ENCODE results near the gene CNMD. TPM values are rescaled to one million over a fixed set of nuclear protein-coding genes. Genes with fewer than 3 reads are reported as not detected.

The CNMD gene
- polyA plus RNA-seq, 1 of the 3 experiments (the other 2 are of a cell fraction) = not detected

DNA sequence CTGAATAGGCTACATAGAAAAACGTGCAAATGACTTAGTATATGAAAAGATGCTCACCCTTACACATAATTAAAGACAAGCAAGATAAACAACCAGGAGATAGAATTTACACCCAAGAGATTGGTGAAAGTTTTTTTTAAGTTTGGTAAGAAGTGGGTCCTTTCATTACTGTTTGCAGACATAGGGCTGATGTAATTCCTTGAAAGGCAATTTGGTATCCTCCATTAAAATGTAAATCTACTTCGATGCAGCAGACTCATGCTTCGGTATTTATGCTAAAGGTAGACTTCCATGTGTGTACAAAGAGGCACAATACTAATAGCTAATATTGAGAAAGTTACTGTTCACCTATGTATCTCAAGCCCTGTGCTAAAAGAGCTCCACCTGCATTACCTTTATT is 33.5 kb downstream of the CNMD start:
- Histone ChIP-seq H3K9me2 (no peaks in the 10 kb centered on the region), H3F3A (replicated peaks; ENCODE audit: insufficient read depth) (no peaks in the 10 kb centered on the region), H3K4me1 (ENCODE audit: control insufficient read depth in 1 of 2, insufficient read depth in 2 of 2, low read depth in 1 of 2, low read length in 1 of 2) (peaks cover under 1 to 4% of the 10 kb centered on the region in 2 experiments; a peak in 2 of 4 replicates), H3K79me2 (ENCODE audit: insufficient read depth) (no peaks in the 10 kb centered on the region), H3K27ac (ENCODE audit: low read depth in 2 of 2, low read length in 1 of 2) (no peak overlapping the region), H3K4me2 (no peak overlapping the region), H3K27me3 (ENCODE audit: insufficient read depth) (no peaks in the 10 kb centered on the region), H3K9me3 (no peaks in the 10 kb centered on the region), H3K36me3 (replicated peaks in 1 of 2; ENCODE audit: control insufficient read depth in 1 of 2, insufficient read depth in 2 of 2, low read length in 1 of 2) (no peaks in the 10 kb centered on the region), H3K4me3 (ENCODE audit: low read depth in 2 of 2, low read length in 1 of 2) (no peak overlapping the region), H2AFZ (ENCODE audit: low read depth) (no peak overlapping the region), H4K20me1 (ENCODE audit: insufficient read depth) (no peaks in the 10 kb centered on the region), H3K9ac (no peak overlapping the region)
- no peak for DNase-seq
- WGBS (ENCODE audit: low lambda C conversion rate) = 61% methylated on average over 3 of the region's 3 CpGs
- ChIA-PET CTCF (interaction anchor here (1.0 to 2.3 kb wide), 5 partner anchors 8 to 446 kb away, joined by 3 to 13 read pairs (median 4); no protein-coding TSS in a partner anchor), POLR2A (no interaction called here)
- TF ChIP-seq TCF12 (IDR thresholded peaks at IDR 0.05) (no peak), YY1 (IDR thresholded peaks at IDR 0.05; ENCODE audit: low read depth) (no peak), MXI1 (IDR thresholded peaks at IDR 0.05; ENCODE audit: low read depth, low read length) (no peak), ELF1 (IDR thresholded peaks at IDR 0.05) (no peak), NRF1 (IDR thresholded peaks at IDR 0.05; ENCODE audit: low read depth, low read length) (no peak), TAF1 (IDR thresholded peaks at IDR 0.05; ENCODE audit: borderline replicate concordance, low read depth, low read length) (no peak), FOXJ3 (CRISPR knock-in tag; IDR thresholded peaks at IDR 0.05) (no peak), RAD21 (IDR thresholded peaks at IDR 0.05; ENCODE audit: low read length) (no peak), NFIC (IDR thresholded peaks at IDR 0.05; ENCODE audit: borderline replicate concordance) (no peak), RCOR1 (IDR thresholded peaks at IDR 0.05; ENCODE audit: low read length) (no peak), SIN3A (IDR thresholded peaks at IDR 0.05; ENCODE audit: borderline replicate concordance, low read depth, low read length) (no peak), CHD2 (IDR thresholded peaks at IDR 0.05; ENCODE audit: low read length, partially characterized antibody) (no peak), GATA2 (CRISPR knock-in tag; IDR thresholded peaks at IDR 0.05) (no peak), JUND (IDR thresholded peaks at IDR 0.05) (no peak)
- TF ChIP-seq, protein P1, sequence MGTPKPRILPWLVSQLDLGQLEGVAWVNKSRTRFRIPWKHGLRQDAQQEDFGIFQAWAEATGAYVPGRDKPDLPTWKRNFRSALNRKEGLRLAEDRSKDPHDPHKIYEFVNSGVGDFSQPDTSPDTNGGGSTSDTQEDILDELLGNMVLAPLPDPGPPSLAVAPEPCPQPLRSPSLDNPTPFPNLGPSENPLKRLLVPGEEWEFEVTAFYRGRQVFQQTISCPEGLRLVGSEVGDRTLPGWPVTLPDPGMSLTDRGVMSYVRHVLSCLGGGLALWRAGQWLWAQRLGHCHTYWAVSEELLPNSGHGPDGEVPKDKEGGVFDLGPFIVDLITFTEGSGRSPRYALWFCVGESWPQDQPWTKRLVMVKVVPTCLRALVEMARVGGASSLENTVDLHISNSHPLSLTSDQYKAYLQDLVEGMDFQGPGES (IDR thresholded peaks at IDR 0.05; ENCODE audit: low read depth, low read length) = no peak
- TF ChIP-seq, protein P2, sequence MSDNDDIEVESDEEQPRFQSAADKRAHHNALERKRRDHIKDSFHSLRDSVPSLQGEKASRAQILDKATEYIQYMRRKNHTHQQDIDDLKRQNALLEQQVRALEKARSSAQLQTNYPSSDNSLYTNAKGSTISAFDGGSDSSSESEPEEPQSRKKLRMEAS (IDR thresholded peaks at IDR 0.05; ENCODE audit: low read depth) = no peak
- TF ChIP-seq, protein P3, sequence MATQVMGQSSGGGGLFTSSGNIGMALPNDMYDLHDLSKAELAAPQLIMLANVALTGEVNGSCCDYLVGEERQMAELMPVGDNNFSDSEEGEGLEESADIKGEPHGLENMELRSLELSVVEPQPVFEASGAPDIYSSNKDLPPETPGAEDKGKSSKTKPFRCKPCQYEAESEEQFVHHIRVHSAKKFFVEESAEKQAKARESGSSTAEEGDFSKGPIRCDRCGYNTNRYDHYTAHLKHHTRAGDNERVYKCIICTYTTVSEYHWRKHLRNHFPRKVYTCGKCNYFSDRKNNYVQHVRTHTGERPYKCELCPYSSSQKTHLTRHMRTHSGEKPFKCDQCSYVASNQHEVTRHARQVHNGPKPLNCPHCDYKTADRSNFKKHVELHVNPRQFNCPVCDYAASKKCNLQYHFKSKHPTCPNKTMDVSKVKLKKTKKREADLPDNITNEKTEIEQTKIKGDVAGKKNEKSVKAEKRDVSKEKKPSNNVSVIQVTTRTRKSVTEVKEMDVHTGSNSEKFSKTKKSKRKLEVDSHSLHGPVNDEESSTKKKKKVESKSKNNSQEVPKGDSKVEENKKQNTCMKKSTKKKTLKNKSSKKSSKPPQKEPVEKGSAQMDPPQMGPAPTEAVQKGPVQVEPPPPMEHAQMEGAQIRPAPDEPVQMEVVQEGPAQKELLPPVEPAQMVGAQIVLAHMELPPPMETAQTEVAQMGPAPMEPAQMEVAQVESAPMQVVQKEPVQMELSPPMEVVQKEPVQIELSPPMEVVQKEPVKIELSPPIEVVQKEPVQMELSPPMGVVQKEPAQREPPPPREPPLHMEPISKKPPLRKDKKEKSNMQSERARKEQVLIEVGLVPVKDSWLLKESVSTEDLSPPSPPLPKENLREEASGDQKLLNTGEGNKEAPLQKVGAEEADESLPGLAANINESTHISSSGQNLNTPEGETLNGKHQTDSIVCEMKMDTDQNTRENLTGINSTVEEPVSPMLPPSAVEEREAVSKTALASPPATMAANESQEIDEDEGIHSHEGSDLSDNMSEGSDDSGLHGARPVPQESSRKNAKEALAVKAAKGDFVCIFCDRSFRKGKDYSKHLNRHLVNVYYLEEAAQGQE (IDR thresholded peaks at IDR 0.05; ENCODE audit: low read depth, low read length) = no peak
- TF ChIP-seq, protein P4, sequence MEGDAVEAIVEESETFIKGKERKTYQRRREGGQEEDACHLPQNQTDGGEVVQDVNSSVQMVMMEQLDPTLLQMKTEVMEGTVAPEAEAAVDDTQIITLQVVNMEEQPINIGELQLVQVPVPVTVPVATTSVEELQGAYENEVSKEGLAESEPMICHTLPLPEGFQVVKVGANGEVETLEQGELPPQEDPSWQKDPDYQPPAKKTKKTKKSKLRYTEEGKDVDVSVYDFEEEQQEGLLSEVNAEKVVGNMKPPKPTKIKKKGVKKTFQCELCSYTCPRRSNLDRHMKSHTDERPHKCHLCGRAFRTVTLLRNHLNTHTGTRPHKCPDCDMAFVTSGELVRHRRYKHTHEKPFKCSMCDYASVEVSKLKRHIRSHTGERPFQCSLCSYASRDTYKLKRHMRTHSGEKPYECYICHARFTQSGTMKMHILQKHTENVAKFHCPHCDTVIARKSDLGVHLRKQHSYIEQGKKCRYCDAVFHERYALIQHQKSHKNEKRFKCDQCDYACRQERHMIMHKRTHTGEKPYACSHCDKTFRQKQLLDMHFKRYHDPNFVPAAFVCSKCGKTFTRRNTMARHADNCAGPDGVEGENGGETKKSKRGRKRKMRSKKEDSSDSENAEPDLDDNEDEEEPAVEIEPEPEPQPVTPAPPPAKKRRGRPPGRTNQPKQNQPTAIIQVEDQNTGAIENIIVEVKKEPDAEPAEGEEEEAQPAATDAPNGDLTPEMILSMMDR (IDR thresholded peaks at IDR 0.05) = no peak
- TF ChIP-seq, protein P5, sequence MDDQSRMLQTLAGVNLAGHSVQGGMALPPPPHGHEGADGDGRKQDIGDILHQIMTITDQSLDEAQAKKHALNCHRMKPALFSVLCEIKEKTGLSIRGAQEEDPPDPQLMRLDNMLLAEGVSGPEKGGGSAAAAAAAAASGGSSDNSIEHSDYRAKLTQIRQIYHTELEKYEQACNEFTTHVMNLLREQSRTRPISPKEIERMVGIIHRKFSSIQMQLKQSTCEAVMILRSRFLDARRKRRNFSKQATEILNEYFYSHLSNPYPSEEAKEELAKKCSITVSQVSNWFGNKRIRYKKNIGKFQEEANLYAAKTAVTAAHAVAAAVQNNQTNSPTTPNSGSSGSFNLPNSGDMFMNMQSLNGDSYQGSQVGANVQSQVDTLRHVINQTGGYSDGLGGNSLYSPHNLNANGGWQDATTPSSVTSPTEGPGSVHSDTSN (IDR thresholded peaks at IDR 0.05) = no peak
